CD4-positive, alpha-beta memory T cell (primary cell): ENCODE data around the gene NBPF9. TPM values are rescaled to one million over a fixed set of nuclear protein-coding genes. Genes with fewer than 3 reads are reported as not detected.
A peak's percentile ranks its signal among the peaks of the same experiment; 100 is the strongest.
"Not testable (repeated sequence)": the region's sequence is repeated elsewhere in the genome, so short reads cannot be mapped to it uniquely, and the experiment has no call there.

Experiments
- CTCF ChIA-PET: fragments of 350-600 bp; sonication (Branson Sonifier 250); formaldehyde crosslinking; loops from one replicate; lab custom pipeline; 2021; ENCODE audit warnings: inconsistent platforms; ENCODE audit not compliant: partially characterized antibody; lab: Charles Lee
- POLR2A ChIA-PET: fragments of 350-600 bp; sonication (Branson Sonifier 250); formaldehyde crosslinking; loops from one replicate; lab custom pipeline; 2021; ENCODE audit not compliant: partially characterized antibody; lab: Charles Lee
- DNase-seq, 5 donors: peaks; one replicate each; pipeline versions ENCODE4 v3.0.0 to v3.0.0-alpha.2; 2020 to 2022; ENCODE audit warnings: mixed read lengths in 1 of 5
- H3K27ac ChIP-seq: one replicate; pipeline ENCODE4 v1.7.0; 2013; ENCODE audit warnings: low read depth, low read length
- H3K27me3 ChIP-seq: 2 replicates; pipeline ENCODE4 v1.7.0; 2013; ENCODE audit warnings: mild to moderate bottlenecking, low read length, moderate library complexity; ENCODE audit not compliant: insufficient read depth
- H3K36me3 ChIP-seq: 2 replicates; pipeline ENCODE4 v1.7.0; 2013; ENCODE audit warnings: mild to moderate bottlenecking, low read length, moderate library complexity; ENCODE audit not compliant: insufficient read depth
- H3K4me1 ChIP-seq: 2 replicates; pipeline ENCODE4 v1.7.0; 2013; ENCODE audit warnings: mild to moderate bottlenecking, low read length, moderate library complexity; ENCODE audit not compliant: insufficient read depth
- H3K4me3 ChIP-seq, 2 donors: one replicate each; pipeline ENCODE4 v1.7.0; 2013; ENCODE audit warnings: low read length in 2 of 2, mild to moderate bottlenecking in 1 of 2
- H3K9me3 ChIP-seq, 2 donors: one replicate each; pipeline ENCODE4 v1.7.0; 2013; ENCODE audit warnings: low read length in 2 of 2, control low read depth in 1 of 2; ENCODE audit not compliant: control insufficient read depth in 1 of 2
- H3K27ac Mint-ChIP-seq, 7 donors: one replicate each; pipeline ENCODE4 v1.8.0; 2020 to 2021; ENCODE audit warnings: mixed read lengths in 7 of 7, mild to moderate bottlenecking in 6 of 7, inconsistent platforms in 3 of 7, moderate library complexity in 3 of 7
- H3K27me3 Mint-ChIP-seq, 2 donors: one replicate each; pipeline ENCODE4 v1.8.0; 2020 to 2021; ENCODE audit warnings: mixed read lengths in 2 of 2
- H3K36me3 Mint-ChIP-seq, 2 donors: one replicate each; pipeline ENCODE4 v1.8.0; 2020 to 2021; ENCODE audit warnings: mixed read lengths in 2 of 2, inconsistent platforms in 1 of 2, mild to moderate bottlenecking in 1 of 2
- H3K4me1 Mint-ChIP-seq, 4 donors: one replicate each; pipeline ENCODE4 v1.8.0; 2020 to 2021; ENCODE audit warnings: mixed read lengths in 4 of 4, mild to moderate bottlenecking in 1 of 4
- H3K4me3 Mint-ChIP-seq, 8 donors: one replicate each; pipeline ENCODE4 v1.8.0; 2020 to 2021; ENCODE audit warnings: mixed read lengths in 8 of 8, mild to moderate bottlenecking in 7 of 8, moderate library complexity in 6 of 8, inconsistent platforms in 3 of 8
- H3K9me3 Mint-ChIP-seq, 8 donors: one replicate each; pipeline ENCODE4 v1.8.0; 2020 to 2021; ENCODE audit warnings: mixed read lengths in 8 of 8, mild to moderate bottlenecking in 5 of 8, inconsistent platforms in 3 of 8, moderate library complexity in 1 of 8
- intact Hi-C: fragments of 100-400 bp; cut with micrococcal nuclease; formaldehyde crosslinking; loops from one replicate; pipeline ENCODE4 v1.15.1; 2023
- polyA plus RNA-seq, 2 donors: library from polyadenylated mRNA; unstranded; fragments of 300-500 nt; fragmentation: Illumina TruSeq; gene quantifications; one replicate each; pipeline ENCODE4 v1.2.3, GENCODE V29; 2021
- total RNA-seq, 2 experiments: library from RNA; stranded (reverse); gene quantifications; one replicate each; pipeline ENCODE4 v1.2.3, GENCODE V29; 2021

NBPF9 gene
- total and polyA plus RNA-seq, 4 experiments from 2014 or later, result 1.8 to 48.4 (median 25.6) TPM

GRCh38 chr1:149012599-149012998, 90.8 kb downstream of the NBPF9 start:
- H3K9me3 Mint-ChIP-seq, intact Hi-C loops: not testable (repeated sequence)

GRCh38 chr1:149009761-149010160, 93.6 kb downstream of the NBPF9 start:
- DNase-seq, result peak in 1 of 5 donors; percentile 4
- intact Hi-C loops, H3K9me3 ChIP-seq: not testable (repeated sequence)

More at GRCh38 chr1:149012599-149012998, 90.8 kb downstream of the NBPF9 start:
- CTCF ChIA-PET, H3K27ac Mint-ChIP-seq, H3K9me3 ChIP-seq, POLR2A ChIA-PET, H3K27me3 ChIP-seq, H3K27ac ChIP-seq, H3K4me1 ChIP-seq, H3K4me1 Mint-ChIP-seq, H3K36me3 Mint-ChIP-seq, H3K36me3 ChIP-seq, H3K27me3 Mint-ChIP-seq, H3K4me3 Mint-ChIP-seq, H3K4me3 ChIP-seq, DNase-seq: not testable (repeated sequence)

GRCh38 chr1:149008769-149009168, 94.6 kb downstream of the NBPF9 start:
- H3K36me3 Mint-ChIP-seq, DNase-seq, CTCF ChIA-PET, POLR2A ChIA-PET, H3K27me3 ChIP-seq, H3K4me1 ChIP-seq, H3K4me1 Mint-ChIP-seq, H3K27me3 Mint-ChIP-seq, H3K27ac Mint-ChIP-seq, H3K4me3 Mint-ChIP-seq, H3K36me3 ChIP-seq, intact Hi-C loops, H3K27ac ChIP-seq, H3K9me3 ChIP-seq, H3K9me3 Mint-ChIP-seq, H3K4me3 ChIP-seq: not testable (repeated sequence)

More at GRCh38 chr1:149009761-149010160, 93.6 kb downstream of the NBPF9 start:
- CTCF ChIA-PET, H3K27ac ChIP-seq, H3K36me3 Mint-ChIP-seq, H3K27ac Mint-ChIP-seq, H3K4me3 ChIP-seq, H3K27me3 ChIP-seq, H3K36me3 ChIP-seq, H3K27me3 Mint-ChIP-seq, POLR2A ChIA-PET, H3K4me1 Mint-ChIP-seq, H3K4me3 Mint-ChIP-seq, H3K9me3 Mint-ChIP-seq, H3K4me1 ChIP-seq: not testable (repeated sequence)

- H3K4me3 Mint-ChIP-seq, H3K9me3 ChIP-seq, H3K27ac ChIP-seq, H3K27ac Mint-ChIP-seq, H3K4me1 Mint-ChIP-seq, H3K36me3 ChIP-seq, intact Hi-C loops, H3K27me3 Mint-ChIP-seq, CTCF ChIA-PET, H3K9me3 Mint-ChIP-seq, H3K4me3 ChIP-seq, H3K4me1 ChIP-seq, POLR2A ChIA-PET, H3K36me3 Mint-ChIP-seq, DNase-seq, H3K27me3 ChIP-seq: not testable (repeated sequence)
These were observed 95.0 kb downstream of the NBPF9 start for GRCh38 chr1:149008326-149008725.
